Activated CD8-positive, alpha-beta memory T cell treated with anti-CD3 and anti-CD28 coated beads for 1 hour (primary cell): Measurements from ENCODE around the gene PRDX5.
"Not testable (repeated sequence)": the region's sequence is repeated elsewhere in the genome, so short reads cannot be mapped to it uniquely, and the experiment has no call there.

Experiments used
- DNase-seq, 2 donors: peaks; one replicate each; pipeline ENCODE4 v3.0.0-alpha.2; 2020; ENCODE audit warnings: low read depth in 1 of 2; ENCODE audit errors: extremely low read depth in 1 of 2

PRDX5 gene

GRCh38 chr11:64323373-64323772 is 5.5 kb downstream of the PRDX5 start:
- no peak for DNase-seq

GRCh38 chr11:64323984-64324383 is 6.1 kb downstream of the PRDX5 start:
- not testable (repeated sequence) for DNase-seq

GRCh38 chr11:64324692-64325469 is 7.0 kb downstream of the PRDX5 start:
- no peak for DNase-seq

- no peak for DNase-seq
Measured at GRCh38 chr11:64327375-64327774, 9.5 kb downstream of the PRDX5 start.

DNA sequence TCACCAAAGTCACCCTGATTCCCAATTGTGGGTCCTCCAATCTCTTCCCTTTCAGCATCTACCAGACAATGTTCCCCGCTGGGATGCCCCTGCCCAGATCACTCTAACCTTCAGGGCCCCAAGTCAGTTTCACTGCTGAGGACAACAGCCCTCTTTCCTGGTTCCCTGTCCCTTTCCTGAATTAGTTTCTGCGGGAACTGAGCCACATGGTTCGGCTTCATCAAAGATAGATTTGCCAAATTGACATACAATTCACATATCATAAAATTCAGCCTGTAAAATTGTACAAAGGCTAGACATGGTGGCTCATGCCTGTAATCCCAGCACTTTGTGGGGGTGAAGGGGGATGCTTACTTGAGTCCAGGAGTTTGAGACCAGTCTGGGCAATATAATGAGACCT is 10.1 kb downstream of the PRDX5 start:
- no peak for DNase-seq

GRCh38 chr11:64330888-64331287 is 13.0 kb downstream of the PRDX5 start:
- no peak for DNase-seq

DNA sequence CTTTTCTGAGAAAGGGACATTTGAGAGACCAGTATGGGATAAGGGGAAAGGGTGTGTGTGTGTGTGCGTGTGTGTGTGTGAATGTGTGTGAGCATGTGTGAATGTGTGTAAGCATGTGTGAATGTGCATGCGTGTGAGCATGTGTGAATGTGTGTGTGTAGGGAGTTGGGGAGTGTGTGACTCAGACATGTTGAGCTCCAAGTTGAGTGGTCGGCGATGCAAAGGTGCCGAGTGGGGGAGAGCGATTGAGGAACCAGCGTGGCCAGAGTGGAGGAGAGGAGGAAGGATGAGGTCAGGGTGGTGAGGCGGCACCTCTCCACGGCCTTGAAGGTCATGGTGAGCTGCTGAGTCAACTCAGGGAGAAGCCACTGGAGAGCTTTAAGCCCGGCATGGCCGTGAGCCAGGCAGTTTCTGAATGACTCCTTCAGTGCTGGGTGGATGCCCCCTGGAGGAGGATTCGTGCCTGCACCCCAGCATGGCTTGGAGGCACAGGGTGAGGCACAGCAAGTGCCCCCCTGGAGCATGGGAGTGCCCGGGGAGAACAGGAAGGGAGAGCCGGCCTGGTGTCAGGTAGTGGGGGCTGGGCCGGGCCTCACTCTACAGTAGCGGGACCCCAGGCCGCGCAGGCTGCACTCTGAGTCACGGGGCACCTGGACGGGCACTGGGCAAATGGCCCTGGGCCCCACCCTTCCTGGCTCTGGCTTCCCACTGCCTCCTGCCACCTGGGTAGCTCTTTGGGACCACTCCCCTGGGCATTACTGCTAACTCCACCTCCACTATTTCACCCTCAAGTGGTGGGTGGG is 13.8 kb downstream of the PRDX5 start:
- DNase-seq, result peak in 1 of 2 donors; percentile 47

DNA sequence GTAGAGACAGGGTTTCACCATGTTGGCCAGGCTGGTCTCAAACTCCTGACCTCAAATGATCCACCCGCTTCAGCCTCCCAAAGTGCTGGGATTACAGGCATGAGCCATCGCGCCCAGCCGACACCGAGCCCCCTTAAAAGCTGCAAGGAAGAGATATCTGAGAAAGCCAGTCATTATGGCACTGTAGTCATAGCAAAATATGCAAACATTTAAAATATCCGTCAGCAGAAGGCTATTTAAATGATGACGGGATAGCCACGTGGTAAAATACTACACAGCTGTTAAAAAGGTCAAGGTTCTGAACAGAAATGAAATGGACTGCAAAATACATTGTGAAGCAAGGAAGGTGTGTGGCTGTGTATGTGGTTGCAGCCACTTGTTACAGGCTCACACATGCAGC is 15.6 kb downstream of the PRDX5 start:
- DNase-seq, result no peak

GRCh38 chr11:64334764-64335735 is 17.1 kb downstream of the PRDX5 start:
- DNase-seq, result no peak

DNA sequence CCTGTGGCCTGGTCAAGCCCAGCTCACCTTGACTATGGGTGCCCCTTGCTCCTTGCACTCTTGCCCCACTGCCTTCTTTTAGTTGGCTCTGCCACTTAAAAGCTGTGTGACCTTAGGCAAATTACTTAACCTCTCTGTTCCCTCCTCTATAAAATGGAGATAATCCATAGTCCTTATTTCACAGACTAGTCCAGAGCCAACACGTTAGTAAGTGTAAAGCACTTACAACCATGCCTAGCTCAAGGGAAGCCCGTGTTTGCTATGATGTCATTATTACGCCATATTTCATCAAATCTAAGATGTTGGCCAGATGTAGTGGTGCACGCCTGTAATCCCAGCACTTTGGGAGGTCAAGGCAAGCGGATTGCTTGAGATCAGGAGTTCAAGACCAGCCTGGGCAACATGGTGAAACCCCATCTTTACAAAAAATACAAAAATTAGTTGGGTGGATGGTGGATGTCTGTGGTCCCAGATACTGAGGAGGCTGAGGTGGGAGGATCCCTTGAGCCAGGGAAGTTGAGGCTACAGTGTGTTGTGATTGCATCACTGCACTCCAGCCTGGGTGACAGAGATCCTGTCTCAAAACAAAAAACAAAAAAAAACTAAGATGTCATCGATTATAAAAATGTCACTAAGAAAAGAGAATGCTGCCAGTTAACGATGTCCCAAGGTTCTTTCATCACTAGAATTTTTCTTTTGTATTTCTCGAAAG is 19.8 kb downstream of the PRDX5 start:
- DNase-seq, result no peak

- DNase-seq, result no peak
Measured at GRCh38 chr11:64338716-64339115, 20.8 kb downstream of the PRDX5 start.

- DNase-seq, result no peak
Measured at GRCh38 chr11:64339286-64339685, 21.4 kb downstream of the PRDX5 start.

- DNase-seq, result peak; percentile 55 to 75
Measured at GRCh38 chr11:64339754-64340408, 22.0 kb downstream of the PRDX5 start, which contains the start of gene CCDC88B. TSS of gene CCDC88B (plus strand) at chr11:64340204. CDS start at chr11:64340267, 63 bp downstream.

DNA sequence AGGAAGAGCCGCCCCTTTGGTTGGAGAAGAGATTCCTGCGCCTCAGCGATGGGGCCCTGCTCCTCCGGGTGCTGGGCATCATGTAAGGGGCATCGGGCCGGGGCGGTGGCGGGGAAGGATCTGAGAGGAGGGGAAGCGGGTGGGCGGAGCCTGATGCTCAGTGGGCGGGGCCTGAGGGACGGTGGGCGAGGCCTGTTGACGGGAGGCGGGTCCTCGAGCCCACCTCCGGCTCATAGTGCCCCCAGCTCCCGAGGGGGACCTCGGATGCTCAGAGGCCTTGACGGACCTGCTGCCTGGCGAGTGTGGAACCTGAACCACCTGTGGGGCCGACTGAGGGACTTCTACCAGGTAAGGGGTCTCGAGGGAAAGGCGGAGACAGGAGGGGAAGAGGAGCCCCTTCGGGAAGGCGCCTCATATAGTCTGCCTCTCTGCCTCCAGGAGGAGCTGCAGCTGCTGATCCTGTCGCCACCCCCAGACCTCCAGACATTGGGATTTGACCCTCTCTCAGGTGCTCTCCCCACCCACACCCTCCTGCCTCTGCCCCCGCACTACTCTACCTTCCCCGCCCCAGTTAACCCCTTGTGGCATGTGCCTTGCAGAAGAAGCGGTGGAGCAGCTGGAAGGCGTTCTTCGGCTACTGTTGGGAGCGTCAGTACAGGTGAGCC is 22.9 kb downstream of the PRDX5 start:
- peak; percentile 42 to 75 for DNase-seq

GRCh38 chr11:64341429-64341828 is 23.5 kb downstream of the PRDX5 start:
- DNase-seq, result no peak

DNA sequence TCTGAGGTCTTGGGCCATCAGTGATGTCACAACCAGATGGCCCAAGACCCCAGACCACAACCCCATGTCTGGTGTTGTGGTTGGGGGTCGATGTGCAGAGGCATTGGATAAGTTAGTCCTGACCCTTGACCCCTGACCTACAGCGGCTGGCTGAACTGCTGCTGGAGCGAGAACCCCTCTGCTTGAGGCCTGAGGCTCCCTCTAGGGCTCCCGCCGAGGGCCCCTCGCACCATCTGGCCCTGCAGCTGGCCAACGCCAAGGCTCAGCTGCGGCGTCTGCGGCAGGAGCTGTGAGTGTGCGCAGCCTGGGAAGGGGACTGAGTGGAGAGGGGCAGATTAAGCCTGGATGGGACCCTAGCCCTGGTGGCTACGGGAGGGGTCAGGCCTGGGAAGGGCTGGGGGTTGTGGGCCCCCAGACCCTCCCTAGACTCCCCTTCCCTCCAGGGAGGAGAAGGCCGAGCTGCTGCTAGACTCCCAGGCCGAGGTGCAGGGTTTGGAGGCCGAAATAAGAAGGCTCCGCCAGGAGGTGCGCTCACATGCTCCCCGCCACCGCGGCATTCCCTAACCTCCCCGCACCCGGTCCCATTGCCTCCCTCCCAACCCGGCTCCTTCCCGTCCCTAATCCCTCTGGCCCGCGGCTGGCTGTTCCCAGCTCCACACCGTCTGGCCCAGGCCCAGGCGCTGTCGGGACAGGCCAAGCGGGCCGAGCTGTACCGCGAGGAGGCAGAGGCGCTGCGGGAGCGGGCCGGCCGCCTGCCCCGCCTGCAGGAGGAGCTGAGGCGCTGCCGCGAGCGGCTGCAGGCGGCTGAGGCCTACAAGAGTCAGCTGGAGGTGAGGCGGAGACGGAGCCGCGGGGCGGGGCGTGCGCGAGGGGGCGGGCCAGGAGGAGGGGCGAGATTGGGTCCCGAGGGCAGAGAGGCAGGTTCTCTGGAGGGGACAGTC is 24.2 kb downstream of the PRDX5 start:
- DNase-seq, result peak; percentile 61 to 75

DNA sequence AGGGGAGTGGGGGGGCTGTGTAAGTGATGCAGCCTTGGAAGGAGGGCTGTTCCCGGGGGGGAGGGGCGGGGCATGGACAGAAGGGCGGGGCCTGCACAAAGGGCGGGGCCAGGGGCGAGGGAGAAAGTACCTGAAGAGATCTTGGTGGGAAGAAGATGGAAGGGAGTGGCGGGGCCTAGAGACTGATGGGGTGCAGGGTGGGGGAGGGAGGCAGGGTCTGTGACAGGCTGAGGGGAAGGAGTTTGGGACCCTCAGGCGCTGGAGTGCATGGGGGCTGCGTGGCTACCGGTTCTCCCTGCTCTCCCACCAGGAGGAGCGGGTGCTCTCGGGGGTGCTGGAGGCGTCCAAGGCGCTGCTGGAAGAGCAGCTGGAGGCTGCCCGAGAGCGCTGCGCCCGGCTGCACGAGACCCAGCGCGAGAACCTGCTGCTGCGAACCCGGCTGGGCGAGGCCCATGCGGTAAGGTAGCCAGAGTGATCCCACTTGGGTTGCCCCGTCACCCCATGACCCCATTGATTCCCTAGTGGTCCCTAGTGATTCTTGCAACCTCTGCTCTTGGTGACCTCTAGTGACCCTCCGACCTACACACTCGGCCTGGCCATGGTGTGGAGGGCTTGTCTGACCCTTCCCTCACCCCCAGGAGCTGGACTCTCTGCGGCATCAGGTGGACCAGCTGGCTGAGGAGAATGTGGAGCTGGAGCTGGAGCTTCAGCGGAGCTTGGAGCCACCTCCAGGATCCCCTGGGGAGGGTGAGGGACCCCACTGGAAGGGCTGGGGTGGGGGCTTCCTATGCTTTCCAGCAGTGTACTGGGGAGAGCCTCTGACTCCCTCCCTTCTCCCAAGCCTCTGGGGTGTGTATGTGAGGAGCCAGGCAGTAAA is 25.2 kb downstream of the PRDX5 start:
- no peak for DNase-seq
